ENCODE data around the gene ANKRD34C.

ANKRD34C gene

GRCh38 chr15:79292011-79292410, 9.5 kb downstream of the ANKRD34C start:
- Histone ChIP-seq H2AFZ (ENCODE audit: insufficient read depth, low read length, poor library complexity) (no peak overlapping the region), H2AK5ac (ENCODE audit: low read length) (no peak overlapping the region), H3K14ac (ENCODE audit: low read length) (no peak overlapping the region), H3K23ac (ENCODE audit: low read length) (no peak overlapping the region), H3K27me3 (ENCODE audit: insufficient read depth, low read length) (no peaks in the 10 kb centered on the region), H3K4me2 (ENCODE audit: low read length) (no peak overlapping the region), H3K79me1 (ENCODE audit: low read length) (no peaks in the 10 kb centered on the region), H4K91ac (ENCODE audit: low read depth, low read length) (no peak overlapping the region), H3K36me3 (ENCODE audit: control insufficient read depth in 1 of 2, insufficient read depth in 2 of 2, low read length in 2 of 2) (no peaks in the 10 kb centered on the region), H3K9me3 (ENCODE audit: insufficient read depth, low read depth, low read length) (no peaks in the 10 kb centered on the region), H3K4me3 (ENCODE audit: low read depth, low read length) (no peak overlapping the region), H4K12ac (ENCODE audit: low read depth, low read length) (no peak overlapping the region), H2BK120ac (ENCODE audit: insufficient read depth, low read length, poor library complexity) (no peak overlapping the region), H3K27ac (ENCODE audit: low read depth, low read length) (no peak overlapping the region), H2BK5ac (ENCODE audit: low read depth, low read length, poor library complexity) (no peak overlapping the region), H4K8ac (ENCODE audit: low read depth, low read length) (no peak overlapping the region), H3K4ac (ENCODE audit: low read depth, low read length) (no peak overlapping the region), H2BK12ac (ENCODE audit: low read length) (no peak overlapping the region), H3K18ac (ENCODE audit: low read length) (no peak overlapping the region), H3K4me1 (ENCODE audit: control insufficient read depth in 1 of 2, insufficient read depth in 2 of 2, low read length in 2 of 2) (no peaks in the 10 kb centered on the region), H3K9ac (ENCODE audit: low read length) (no peak overlapping the region), H3K79me2 (ENCODE audit: control insufficient read depth, insufficient read depth, low read length, poor library complexity) (no peaks in the 10 kb centered on the region)
- no peak for DNase-seq
- no CpG with 5 or more reads among the region's 4 CpGs for WGBS (ENCODE audit: extremely low coverage, insufficient coverage, insufficient read length)

- no peaks in the 10 kb centered on the region for H3K27me3 ChIP-seq (ENCODE audit: insufficient read depth, low read length)
- H4K12ac ChIP-seq (ENCODE audit: low read depth, low read length) = no peak overlapping the region
- H3K4me2 ChIP-seq (ENCODE audit: low read length) = no peak overlapping the region
- no CpG with 5 or more reads among the region's 7 CpGs for WGBS (ENCODE audit: extremely low coverage, insufficient coverage, insufficient read length)
- no peak overlapping the region for H3K23ac ChIP-seq (ENCODE audit: low read length)
- H3K4me3 ChIP-seq (ENCODE audit: low read depth, low read length) = no peak overlapping the region
- no peak overlapping the region for H3K4ac ChIP-seq (ENCODE audit: low read depth, low read length)
- DNase-seq = no peak
- H2BK12ac ChIP-seq (ENCODE audit: low read length) = no peak overlapping the region
- no peak overlapping the region for H3K14ac ChIP-seq (ENCODE audit: low read length)
- H3K27ac ChIP-seq (ENCODE audit: low read depth, low read length) = no peak overlapping the region
- H3K79me1 ChIP-seq (ENCODE audit: low read length) = no peaks in the 10 kb centered on the region
- no peaks in the 10 kb centered on the region for H3K79me2 ChIP-seq (ENCODE audit: control insufficient read depth, insufficient read depth, low read length, poor library complexity)
- H4K8ac ChIP-seq (ENCODE audit: low read depth, low read length) = no peak overlapping the region
- no peak overlapping the region for H2BK120ac ChIP-seq (ENCODE audit: insufficient read depth, low read length, poor library complexity)
- H3K9ac ChIP-seq (ENCODE audit: low read length) = no peak overlapping the region
- no peak overlapping the region for H4K91ac ChIP-seq (ENCODE audit: low read depth, low read length)
- no peaks in the 10 kb centered on the region for H3K36me3 ChIP-seq (ENCODE audit: control insufficient read depth in 1 of 2, insufficient read depth in 2 of 2, low read length in 2 of 2)
- no peaks in the 10 kb centered on the region for H3K9me3 ChIP-seq (ENCODE audit: insufficient read depth, low read depth, low read length)
- H2BK5ac ChIP-seq (ENCODE audit: low read depth, low read length, poor library complexity) = no peak overlapping the region
- H3K18ac ChIP-seq (ENCODE audit: low read length) = no peak overlapping the region
- H2AFZ ChIP-seq (ENCODE audit: insufficient read depth, low read length, poor library complexity) = no peak overlapping the region
- no peaks in the 10 kb centered on the region for H3K4me1 ChIP-seq (ENCODE audit: control insufficient read depth in 1 of 2, insufficient read depth in 2 of 2, low read length in 2 of 2)
- no peak overlapping the region for H2AK5ac ChIP-seq (ENCODE audit: low read length)
Observed at GRCh38 chr15:79294075-79294474, 11.6 kb downstream of the ANKRD34C start.

GRCh38 chr15:79296583-79296982, 14.1 kb downstream of the ANKRD34C start:
- H4K91ac ChIP-seq (ENCODE audit: low read depth, low read length) = no peak overlapping the region
- H3K18ac ChIP-seq (ENCODE audit: low read length) = no peak overlapping the region
- H3K4me2 ChIP-seq (ENCODE audit: low read length) = no peak overlapping the region
- H3K79me2 ChIP-seq (ENCODE audit: control insufficient read depth, insufficient read depth, low read length, poor library complexity) = no peaks in the 10 kb centered on the region
- no peak overlapping the region for H2BK5ac ChIP-seq (ENCODE audit: low read depth, low read length, poor library complexity)
- H2AFZ ChIP-seq (ENCODE audit: insufficient read depth, low read length, poor library complexity) = no peak overlapping the region
- H4K12ac ChIP-seq (ENCODE audit: low read depth, low read length) = no peak overlapping the region
- H3K4me1 ChIP-seq (ENCODE audit: control insufficient read depth in 1 of 2, insufficient read depth in 2 of 2, low read length in 2 of 2) = no peaks in the 10 kb centered on the region
- DNase-seq = no peak
- H3K9me3 ChIP-seq (ENCODE audit: insufficient read depth, low read depth, low read length) = no peaks in the 10 kb centered on the region
- H4K8ac ChIP-seq (ENCODE audit: low read depth, low read length) = no peak overlapping the region
- no peak overlapping the region for H2AK5ac ChIP-seq (ENCODE audit: low read length)
- H3K36me3 ChIP-seq (ENCODE audit: control insufficient read depth in 1 of 2, insufficient read depth in 2 of 2, low read length in 2 of 2) = no peaks in the 10 kb centered on the region
- no peak overlapping the region for H3K27ac ChIP-seq (ENCODE audit: low read depth, low read length)
- no peak overlapping the region for H3K14ac ChIP-seq (ENCODE audit: low read length)
- no peak overlapping the region for H3K4ac ChIP-seq (ENCODE audit: low read depth, low read length)
- no CpG with 5 or more reads among the region's 4 CpGs for WGBS (ENCODE audit: extremely low coverage, insufficient coverage, insufficient read length)
- H2BK120ac ChIP-seq (ENCODE audit: insufficient read depth, low read length, poor library complexity) = no peak overlapping the region
- H3K79me1 ChIP-seq (ENCODE audit: low read length) = no peaks in the 10 kb centered on the region
- no peak overlapping the region for H2BK12ac ChIP-seq (ENCODE audit: low read length)
- no peak overlapping the region for H3K9ac ChIP-seq (ENCODE audit: low read length)
- H3K27me3 ChIP-seq (ENCODE audit: insufficient read depth, low read length) = no peaks in the 10 kb centered on the region
- H3K23ac ChIP-seq (ENCODE audit: low read length) = no peak overlapping the region
- no peak overlapping the region for H3K4me3 ChIP-seq (ENCODE audit: low read depth, low read length)

GRCh38 chr15:79299126-79299840, 16.8 kb downstream of the ANKRD34C start:
- H3K18ac ChIP-seq (ENCODE audit: low read length) = no peak overlapping the region
- H3K9me3 ChIP-seq (ENCODE audit: insufficient read depth, low read depth, low read length) = no peaks in the 10 kb centered on the region
- H3K79me2 ChIP-seq (ENCODE audit: control insufficient read depth, insufficient read depth, low read length, poor library complexity) = no peaks in the 10 kb centered on the region
- no peak overlapping the region for H2BK120ac ChIP-seq (ENCODE audit: insufficient read depth, low read length, poor library complexity)
- no peak overlapping the region for H3K9ac ChIP-seq (ENCODE audit: low read length)
- H3K23ac ChIP-seq (ENCODE audit: low read length) = peak overlapping the region; percentile 75
- no peak overlapping the region for H3K4me2 ChIP-seq (ENCODE audit: low read length)
- no peaks in the 10 kb centered on the region for H3K27me3 ChIP-seq (ENCODE audit: insufficient read depth, low read length)
- H3K36me3 ChIP-seq (ENCODE audit: control insufficient read depth in 1 of 2, insufficient read depth in 2 of 2, low read length in 2 of 2) = no peaks in the 10 kb centered on the region
- H2BK12ac ChIP-seq (ENCODE audit: low read length) = no peak overlapping the region
- H4K91ac ChIP-seq (ENCODE audit: low read depth, low read length) = no peak overlapping the region
- no CpG with 5 or more reads among the region's 7 CpGs for WGBS (ENCODE audit: extremely low coverage, insufficient coverage, insufficient read length)
- H2BK5ac ChIP-seq (ENCODE audit: low read depth, low read length, poor library complexity) = no peak overlapping the region
- H3K4me3 ChIP-seq (ENCODE audit: low read depth, low read length) = no peak overlapping the region
- no peak overlapping the region for H4K12ac ChIP-seq (ENCODE audit: low read depth, low read length)
- H3K4me1 ChIP-seq (ENCODE audit: control insufficient read depth in 1 of 2, insufficient read depth in 2 of 2, low read length in 2 of 2) = no peaks in the 10 kb centered on the region
- DNase-seq = no peak
- H3K14ac ChIP-seq (ENCODE audit: low read length) = no peak overlapping the region
- no peaks in the 10 kb centered on the region for H3K79me1 ChIP-seq (ENCODE audit: low read length)
- H3K27ac ChIP-seq (ENCODE audit: low read depth, low read length) = no peak overlapping the region
- no peak overlapping the region for H2AK5ac ChIP-seq (ENCODE audit: low read length)
- no peak overlapping the region for H3K4ac ChIP-seq (ENCODE audit: low read depth, low read length)
- no peak overlapping the region for H2AFZ ChIP-seq (ENCODE audit: insufficient read depth, low read length, poor library complexity)
- no peak overlapping the region for H4K8ac ChIP-seq (ENCODE audit: low read depth, low read length)
